Coronary artery (tissue), 2 donors: ENCODE measurements around the gene DCAF4.
A peak's percentile ranks its signal among the peaks of the same experiment; 100 is the strongest.

ENCODE experiments used
- DNase-seq: peaks from one replicate; pipeline ENCODE4 v3.0.0-alpha.2; 2017; ENCODE audit warnings: low spot score
- H3K27ac ChIP-seq, 2 donors: fragments of 200-600 bp; sonication (generic); one replicate each; pipeline ENCODE4 v1.5.1; 2016 to 2019
- H3K4me3 ChIP-seq: fragments of 200-600 bp; sonication (generic); 2 replicates; pipeline ENCODE4 v1.5.1; 2016; ENCODE audit warnings: mild to moderate bottlenecking, moderate library complexity
- CTCF ChIP-seq: fragments of 200-600 bp; sonication (generic); IDR thresholded peaks from one replicate; pipeline ENCODE4 v1.5.1; 2019; ENCODE audit warnings: antibody characterized with exemption

DCAF4 gene

GRCh38 chr14:72903716-72904115, 22.5 kb upstream of the DCAF4 start:
- H3K27ac ChIP-seq: no peak overlapping the region
- DNase-seq: no peak
- H3K4me3 ChIP-seq: no peak overlapping the region
- TF ChIP-seq CTCF: no peak

- H3K4me3 ChIP-seq: no peak overlapping the region
- H3K27ac ChIP-seq: no peak overlapping the region
- no peak for TF ChIP-seq CTCF
- DNase-seq: no peak
Observed at GRCh38 chr14:72904218-72904617, 22.0 kb upstream of the DCAF4 start.

- TF ChIP-seq CTCF: peak; percentile 86
- Histone ChIP-seq H3K4me3 (no peak overlapping the region), H3K27ac (no peak overlapping the region)
- DNase-seq: peak; percentile 74
Observed at GRCh38 chr14:72904840-72905561, 21.3 kb upstream of the DCAF4 start.

- no peak overlapping the region for H3K4me3 ChIP-seq
- H3K27ac ChIP-seq: peak overlapping the region in 1 of 2 donors; percentile 29
- peak; percentile 8 for DNase-seq
- TF ChIP-seq CTCF: no peak
Observed at GRCh38 chr14:72906316-72906715, 19.9 kb upstream of the DCAF4 start.

GRCh38 chr14:72906879-72907278, 19.4 kb upstream of the DCAF4 start:
- no peak overlapping the region for H3K27ac ChIP-seq
- no peak overlapping the region for H3K4me3 ChIP-seq
- TF ChIP-seq CTCF: no peak
- peak; percentile 3 for DNase-seq

- TF ChIP-seq CTCF: no peak
- peak; percentile 24 for DNase-seq
- H3K27ac ChIP-seq: no peak overlapping the region
- no peak overlapping the region for H3K4me3 ChIP-seq
Observed at GRCh38 chr14:72907886-72908285, 18.4 kb upstream of the DCAF4 start.

GRCh38 chr14:72909163-72909562, 17.1 kb upstream of the DCAF4 start:
- Histone ChIP-seq H3K27ac (peak overlapping the region in 1 of 2 donors; percentile 60), H3K4me3 (no peak overlapping the region)
- no peak for DNase-seq
- TF ChIP-seq CTCF: no peak
